HepG2 (cell line): ENCODE data around the gene SMIM13. TPM values are rescaled to one million over a fixed set of nuclear protein-coding genes. Genes with fewer than 3 reads are reported as not detected.

Experiments used
- ATAC-seq: fragments of 200-7000 bp; cut with Tn5 transposase; 3 replicates; pipeline ENCODE4 v1.9.1; 2020; ENCODE audit warnings: mild to moderate bottlenecking, moderate library complexity
- BruUV-seq: library from RNA; stranded (reverse); fragments of 400-500 nt; replicated peaks from 2 replicates; lab custom pipeline; 2021; lab: Mats Ljungman, UMichigan
- CTCF ChIA-PET: fragments of 300-600 bp; formaldehyde crosslinking; extraction: SDS; loops from one replicate; lab custom pipeline; 2021; ENCODE audit warnings: low total read pairs, inconsistent platforms, low intra/inter-chr PET ratio; lab: Yijun Ruan, JAX
- POLR2A ChIA-PET: fragments of 350-600 bp; sonication (Branson Sonifier 250); formaldehyde crosslinking; loops from one replicate; lab custom pipeline; 2020; ENCODE audit warnings: antibody characterized with exemption, inconsistent platforms; lab: Yijun Ruan, JAX
- DNase-seq: peaks from one replicate; pipeline ENCODE4 v3.0.0-alpha.2; 2015; ENCODE audit warnings: low spot score
- FAIRE-seq: peaks from 3 replicates; lab custom pipeline; 2011; peaks lifted over from hg19 to GRCh38; lab: Jason Lieb, UNC
- H2AFZ ChIP-seq: one replicate; pipeline ENCODE4 v1.6.1; 2011; ENCODE audit warnings: low read length, inconsistent platforms
- H3K27ac ChIP-seq: fragments of 300-600 bp; 3 replicates; pipeline ENCODE4 v1.8.0; 2011; ENCODE audit warnings: mixed run types, mild to moderate bottlenecking, mixed read lengths, low read length, inconsistent platforms; ENCODE audit not compliant: insufficient read depth; ENCODE audit errors: extremely low read length
- H3K27me3 ChIP-seq, 2 experiments: fragments of 200-600 bp in 1 of 2; 2 replicates in 1 of 2; 3 replicates in 1 of 2; pipeline versions ENCODE4 v1.6.0 to v1.8.0; 2011; ENCODE audit warnings: low read length in 2 of 2, mild to moderate bottlenecking in 2 of 2, moderate library complexity in 2 of 2, inconsistent platforms in 1 of 2; ENCODE audit not compliant: insufficient read depth in 2 of 2, control insufficient read depth in 1 of 2
- H3K36me3 ChIP-seq, 2 experiments: fragments of 200-600 bp in 1 of 2; replicated peaks in 1 of 2; 2 replicates in 1 of 2; 3 replicates in 1 of 2; pipeline versions ENCODE4 v1.5.1 to v1.8.0; 2011; ENCODE audit warnings: low read length in 2 of 2, inconsistent platforms in 1 of 2; ENCODE audit not compliant: insufficient read depth in 2 of 2, control insufficient read depth in 1 of 2
- H3K4me1 ChIP-seq: 2 replicates; pipeline ENCODE4 v1.5.1; 2012; ENCODE audit warnings: low read length, inconsistent platforms; ENCODE audit not compliant: insufficient read depth
- H3K4me2 ChIP-seq: 2 replicates; pipeline ENCODE4 v1.6.0; 2011; ENCODE audit warnings: low read depth, low read length, inconsistent platforms
- H3K4me3 ChIP-seq, 3 experiments: fragments of 200-600 bp in 1 of 3; sonication (generic), shearing (Covaris generic) in 1 of 3; replicated peaks in 1 of 3; 2 replicates each; pipeline ENCODE4 v1.5.1; 2011 to 2016; ENCODE audit warnings: low read length in 3 of 3, inconsistent platforms in 2 of 3, low read depth in 2 of 3, mild to moderate bottlenecking in 2 of 3, control low read depth in 1 of 3, mixed read lengths in 1 of 3; ENCODE audit not compliant: insufficient read depth in 1 of 3
- H3K79me2 ChIP-seq: one replicate; pipeline ENCODE4 v1.6.1; 2011; ENCODE audit warnings: low read length, inconsistent platforms; ENCODE audit not compliant: insufficient read depth
- H3K9ac ChIP-seq: 2 replicates; pipeline ENCODE4 v1.6.0; 2011; ENCODE audit warnings: mild to moderate bottlenecking, low read depth, low read length, inconsistent platforms; ENCODE audit not compliant: insufficient read depth
- H3K9me3 ChIP-seq: 2 replicates; pipeline ENCODE4 v1.5.1; 2012; ENCODE audit warnings: mild to moderate bottlenecking, low read length
- H4K20me1 ChIP-seq: 2 replicates; pipeline ENCODE4 v1.6.0; 2011; ENCODE audit warnings: inconsistent platforms, mild to moderate bottlenecking, low read length, moderate library complexity; ENCODE audit not compliant: insufficient read depth
- HDAC6 ChIP-seq: fragments of 200-600 bp; sonication (generic); IDR thresholded peaks from 2 replicates; pipeline ENCODE4 v1.7.0; 2017; ENCODE audit warnings: mild to moderate bottlenecking, antibody characterized with exemption, low read length, low read depth
- KLF11 ChIP-seq: IDR thresholded peaks from 2 replicates; pipeline ENCODE4 v1.6.1; 2016; ENCODE audit warnings: missing compliant biosample characterization
- MED8 ChIP-seq: sonication (generic); formaldehyde crosslinking; IDR thresholded peaks from 2 replicates; pipeline ENCODE4 v1.8.1; 2023; ENCODE audit warnings: mild to moderate bottlenecking, missing genetic modification reagents; ENCODE audit not compliant: insufficient replicate concordance
- ZNF143 ChIP-seq: sonication (generic); formaldehyde crosslinking; IDR thresholded peaks from 2 replicates; pipeline ENCODE4 v1.4.0; 2020; ENCODE audit warnings: missing genetic modification reagents
- ZNF468 ChIP-seq: sonication (generic); formaldehyde crosslinking; IDR thresholded peaks from 2 replicates; pipeline ENCODE4 v1.8.0; 2022; ENCODE audit warnings: mild to moderate bottlenecking, moderate library complexity, missing genetic modification reagents
- ZNF720 ChIP-seq: sonication (generic); formaldehyde crosslinking; IDR thresholded peaks from 2 replicates; pipeline ENCODE4 v1.4.0; 2020; ENCODE audit warnings: missing genetic modification reagents
- ZNF782 ChIP-seq: sonication (generic); formaldehyde crosslinking; IDR thresholded peaks from 2 replicates; pipeline ENCODE4 v1.4.0; 2020; ENCODE audit warnings: missing genetic modification reagents, mild to moderate bottlenecking, borderline replicate concordance
- WGBS: methylation state at CpG from one replicate; pipeline ENCODE4 v1.1.6; 2017; ENCODE audit warnings: low lambda C conversion rate; 5-methylcytosine and 5-hydroxymethylcytosine counted together
- in situ Hi-C: cut with HindIII; loops from 2 replicates; pipeline ENCODE4 v1.10.0; 2017; ENCODE audit warnings: low pct_unique_long_range_greater_than_20kb; ENCODE audit not compliant: extremely low pct_ligation_motif_present
- intact Hi-C: fragments of 100-400 bp; cut with micrococcal nuclease; formaldehyde crosslinking; loops from one replicate; pipeline ENCODE4 v1.10.0; 2022; ENCODE audit not compliant: unreplicated experiment
- polyA plus RNA-seq, 8 experiments: library from polyadenylated mRNA; depleted of rRNA in 3 of 8; stranded (reverse) in 7 of 8; unstranded in 1 of 8; fragments of >200 nt; fragmentation: Illumina TruSeq in 4 of 8; extraction: Trizol in 4 of 8; gene quantifications; 2 replicates each; pipeline versions ENCODE4 v1.2.1 to v1.2.3, GENCODE V29; 2011 to 2016; ENCODE audit warnings: low read depth in 4 of 8, missing spikeins in 1 of 8, mixed read lengths in 1 of 8; ENCODE audit not compliant: insufficient read depth in 1 of 8
- total RNA-seq, 5 experiments: library from RNA; depleted of rRNA; stranded (reverse); fragments of >200 nt; fragmentation: Illumina TruSeq; extraction: Trizol; gene quantifications; 2 replicates each; pipeline ENCODE4 v1.2.3, GENCODE V29; 2016; ENCODE audit warnings: low read depth in 1 of 5
- TF ChIP-seq, protein P1 (sequence below): sonication (generic); formaldehyde crosslinking; conservative IDR thresholded peaks from 2 replicates; pipeline ENCODE4 v1.8.0; 2022; ENCODE audit warnings: mild to moderate bottlenecking, moderate library complexity, missing genetic modification reagents
- TF ChIP-seq, protein P2 (sequence below): IDR thresholded peaks from 2 replicates; pipeline ENCODE4 v1.6.1; 2018; ENCODE audit warnings: missing genetic modification reagents
- TF ChIP-seq, protein P3 (sequence below): sonication (generic); formaldehyde crosslinking; IDR thresholded peaks from 2 replicates; pipeline ENCODE4 v1.5.0; 2020; ENCODE audit warnings: mild to moderate bottlenecking, missing genetic modification reagents
- TF ChIP-seq, protein P4 (sequence below): sonication (generic); formaldehyde crosslinking; IDR thresholded peaks from 2 replicates; pipeline ENCODE4 v1.4.0; 2020; ENCODE audit warnings: missing genetic modification reagents
- TF ChIP-seq, protein P5 (sequence below): sonication (generic); formaldehyde crosslinking; IDR thresholded peaks from 2 replicates; pipeline ENCODE4 v1.4.0; 2020; ENCODE audit warnings: mild to moderate bottlenecking, missing genetic modification reagents
- TF ChIP-seq, protein P6 (sequence below): sonication (generic); formaldehyde crosslinking; IDR thresholded peaks from 2 replicates; pipeline ENCODE4 v1.8.1; 2023; ENCODE audit warnings: mild to moderate bottlenecking, moderate library complexity, missing genetic modification reagents

The SMIM13 gene
- total and polyA plus RNA-seq, 2 of the 13 experiments (the other 11 are each of a cell fraction or from before 2014, with no cell fraction given), result 2.7 to 10.2 TPM

DNA sequence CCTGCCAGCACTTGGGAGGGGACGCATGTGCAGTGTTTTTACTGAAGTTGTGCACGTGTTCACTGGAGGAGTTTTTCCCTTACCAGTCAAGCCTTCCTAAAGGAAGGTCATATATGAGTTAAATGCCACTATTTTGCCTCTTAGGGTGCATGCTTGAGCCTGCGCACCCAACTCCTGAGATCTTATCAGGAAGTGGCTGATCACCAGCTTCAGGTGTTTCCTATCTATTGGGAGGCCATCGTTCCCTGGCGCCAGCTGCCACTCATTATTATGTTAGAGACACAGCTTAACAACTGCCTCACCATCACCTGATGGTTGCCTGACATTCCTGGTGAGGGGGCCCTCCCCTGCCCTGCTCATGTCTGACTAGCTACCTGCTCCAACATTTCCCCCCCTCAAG, 9.4 kb downstream of the SMIM13 start:
- intact Hi-C loops, result no loop called here
- DNase-seq (no peak), ATAC-seq (no peak), FAIRE-seq (no peak)
- POLR2A ChIA-PET, result no interaction called here
- in situ Hi-C loops, result no loop called here
- Histone ChIP-seq H3K4me2 (no peak overlapping the region), H3K9me3 (no peaks in the 10 kb centered on the region), H3K36me3 (no peaks in the 10 kb centered on the region; a peak in 2 of 5 replicates), H2AFZ (no peak overlapping the region), H3K4me1 (peaks cover 11% of the 10 kb centered on the region), H4K20me1 (peaks cover 5% of the 10 kb centered on the region; the same call in 1 of the 2 replicates), H3K9ac (no peak overlapping the region), H3K27ac (no peak overlapping the region), H3K79me2 (peaks cover 98% of the 10 kb centered on the region), H3K4me3 (no peak overlapping the region), H3K27me3 (no peaks in the 10 kb centered on the region)
- no TSS peak for BruUV-seq
- 81% methylated on average over 5 of the region's 5 CpGs for WGBS
- CTCF ChIA-PET, result no interaction called here
- TF ChIP-seq HDAC6, result no peak
- TF ChIP-seq, protein P1, sequence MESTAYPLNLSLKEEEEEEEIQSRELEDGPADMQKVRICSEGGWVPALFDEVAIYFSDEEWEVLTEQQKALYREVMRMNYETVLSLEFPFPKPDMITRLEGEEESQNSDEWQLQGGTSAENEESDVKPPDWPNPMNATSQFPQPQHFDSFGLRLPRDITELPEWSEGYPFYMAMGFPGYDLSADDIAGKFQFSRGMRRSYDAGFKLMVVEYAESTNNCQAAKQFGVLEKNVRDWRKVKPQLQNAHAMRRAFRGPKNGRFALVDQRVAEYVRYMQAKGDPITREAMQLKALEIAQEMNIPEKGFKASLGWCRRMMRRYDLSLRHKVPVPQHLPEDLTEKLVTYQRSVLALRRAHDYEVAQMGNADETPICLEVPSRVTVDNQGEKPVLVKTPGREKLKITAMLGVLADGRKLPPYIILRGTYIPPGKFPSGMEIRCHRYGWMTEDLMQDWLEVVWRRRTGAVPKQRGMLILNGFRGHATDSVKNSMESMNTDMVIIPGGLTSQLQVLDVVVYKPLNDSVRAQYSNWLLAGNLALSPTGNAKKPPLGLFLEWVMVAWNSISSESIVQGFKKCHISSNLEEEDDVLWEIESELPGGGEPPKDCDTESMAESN (CRISPR knock-in tag), result no peak
- TF ChIP-seq ZNF143, result no peak
- TF ChIP-seq, protein P2, sequence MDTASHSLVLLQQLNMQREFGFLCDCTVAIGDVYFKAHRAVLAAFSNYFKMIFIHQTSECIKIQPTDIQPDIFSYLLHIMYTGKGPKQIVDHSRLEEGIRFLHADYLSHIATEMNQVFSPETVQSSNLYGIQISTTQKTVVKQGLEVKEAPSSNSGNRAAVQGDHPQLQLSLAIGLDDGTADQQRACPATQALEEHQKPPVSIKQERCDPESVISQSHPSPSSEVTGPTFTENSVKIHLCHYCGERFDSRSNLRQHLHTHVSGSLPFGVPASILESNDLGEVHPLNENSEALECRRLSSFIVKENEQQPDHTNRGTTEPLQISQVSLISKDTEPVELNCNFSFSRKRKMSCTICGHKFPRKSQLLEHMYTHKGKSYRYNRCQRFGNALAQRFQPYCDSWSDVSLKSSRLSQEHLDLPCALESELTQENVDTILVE, result no peak
- no peak for TF ChIP-seq KLF11
- no peak for TF ChIP-seq ZNF782 (CRISPR knock-in tag)
- TF ChIP-seq, protein P3, sequence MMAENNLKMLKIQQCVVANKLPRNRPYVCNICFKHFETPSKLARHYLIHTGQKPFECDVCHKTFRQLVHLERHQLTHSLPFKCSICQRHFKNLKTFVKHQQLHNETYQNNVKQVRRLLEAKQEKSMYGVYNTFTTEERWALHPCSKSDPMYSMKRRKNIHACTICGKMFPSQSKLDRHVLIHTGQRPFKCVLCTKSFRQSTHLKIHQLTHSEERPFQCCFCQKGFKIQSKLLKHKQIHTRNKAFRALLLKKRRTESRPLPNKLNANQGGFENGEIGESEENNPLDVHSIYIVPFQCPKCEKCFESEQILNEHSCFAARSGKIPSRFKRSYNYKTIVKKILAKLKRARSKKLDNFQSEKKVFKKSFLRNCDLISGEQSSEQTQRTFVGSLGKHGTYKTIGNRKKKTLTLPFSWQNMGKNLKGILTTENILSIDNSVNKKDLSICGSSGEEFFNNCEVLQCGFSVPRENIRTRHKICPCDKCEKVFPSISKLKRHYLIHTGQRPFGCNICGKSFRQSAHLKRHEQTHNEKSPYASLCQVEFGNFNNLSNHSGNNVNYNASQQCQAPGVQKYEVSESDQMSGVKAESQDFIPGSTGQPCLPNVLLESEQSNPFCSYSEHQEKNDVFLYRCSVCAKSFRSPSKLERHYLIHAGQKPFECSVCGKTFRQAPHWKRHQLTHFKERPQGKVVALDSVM (CRISPR knock-in tag), result no peak
- no peak for TF ChIP-seq ZNF468
- TF ChIP-seq, protein P4, sequence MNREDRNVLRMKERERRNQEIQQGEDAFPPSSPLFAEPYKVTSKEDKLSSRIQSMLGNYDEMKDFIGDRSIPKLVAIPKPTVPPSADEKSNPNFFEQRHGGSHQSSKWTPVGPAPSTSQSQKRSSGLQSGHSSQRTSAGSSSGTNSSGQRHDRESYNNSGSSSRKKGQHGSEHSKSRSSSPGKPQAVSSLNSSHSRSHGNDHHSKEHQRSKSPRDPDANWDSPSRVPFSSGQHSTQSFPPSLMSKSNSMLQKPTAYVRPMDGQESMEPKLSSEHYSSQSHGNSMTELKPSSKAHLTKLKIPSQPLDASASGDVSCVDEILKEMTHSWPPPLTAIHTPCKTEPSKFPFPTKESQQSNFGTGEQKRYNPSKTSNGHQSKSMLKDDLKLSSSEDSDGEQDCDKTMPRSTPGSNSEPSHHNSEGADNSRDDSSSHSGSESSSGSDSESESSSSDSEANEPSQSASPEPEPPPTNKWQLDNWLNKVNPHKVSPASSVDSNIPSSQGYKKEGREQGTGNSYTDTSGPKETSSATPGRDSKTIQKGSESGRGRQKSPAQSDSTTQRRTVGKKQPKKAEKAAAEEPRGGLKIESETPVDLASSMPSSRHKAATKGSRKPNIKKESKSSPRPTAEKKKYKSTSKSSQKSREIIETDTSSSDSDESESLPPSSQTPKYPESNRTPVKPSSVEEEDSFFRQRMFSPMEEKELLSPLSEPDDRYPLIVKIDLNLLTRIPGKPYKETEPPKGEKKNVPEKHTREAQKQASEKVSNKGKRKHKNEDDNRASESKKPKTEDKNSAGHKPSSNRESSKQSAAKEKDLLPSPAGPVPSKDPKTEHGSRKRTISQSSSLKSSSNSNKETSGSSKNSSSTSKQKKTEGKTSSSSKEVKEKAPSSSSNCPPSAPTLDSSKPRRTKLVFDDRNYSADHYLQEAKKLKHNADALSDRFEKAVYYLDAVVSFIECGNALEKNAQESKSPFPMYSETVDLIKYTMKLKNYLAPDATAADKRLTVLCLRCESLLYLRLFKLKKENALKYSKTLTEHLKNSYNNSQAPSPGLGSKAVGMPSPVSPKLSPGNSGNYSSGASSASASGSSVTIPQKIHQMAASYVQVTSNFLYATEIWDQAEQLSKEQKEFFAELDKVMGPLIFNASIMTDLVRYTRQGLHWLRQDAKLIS (CRISPR knock-in tag), result no peak
- TF ChIP-seq MED8 (CRISPR knock-in tag), result no peak
- no peak for TF ChIP-seq ZNF720 (CRISPR knock-in tag)
- TF ChIP-seq, protein P5, sequence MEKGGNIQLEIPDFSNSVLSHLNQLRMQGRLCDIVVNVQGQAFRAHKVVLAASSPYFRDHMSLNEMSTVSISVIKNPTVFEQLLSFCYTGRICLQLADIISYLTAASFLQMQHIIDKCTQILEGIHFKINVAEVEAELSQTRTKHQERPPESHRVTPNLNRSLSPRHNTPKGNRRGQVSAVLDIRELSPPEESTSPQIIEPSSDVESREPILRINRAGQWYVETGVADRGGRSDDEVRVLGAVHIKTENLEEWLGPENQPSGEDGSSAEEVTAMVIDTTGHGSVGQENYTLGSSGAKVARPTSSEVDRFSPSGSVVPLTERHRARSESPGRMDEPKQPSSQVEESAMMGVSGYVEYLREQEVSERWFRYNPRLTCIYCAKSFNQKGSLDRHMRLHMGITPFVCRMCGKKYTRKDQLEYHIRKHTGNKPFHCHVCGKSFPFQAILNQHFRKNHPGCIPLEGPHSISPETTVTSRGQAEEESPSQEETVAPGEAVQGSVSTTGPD (CRISPR knock-in tag), result no peak
- TF ChIP-seq, protein P6, sequence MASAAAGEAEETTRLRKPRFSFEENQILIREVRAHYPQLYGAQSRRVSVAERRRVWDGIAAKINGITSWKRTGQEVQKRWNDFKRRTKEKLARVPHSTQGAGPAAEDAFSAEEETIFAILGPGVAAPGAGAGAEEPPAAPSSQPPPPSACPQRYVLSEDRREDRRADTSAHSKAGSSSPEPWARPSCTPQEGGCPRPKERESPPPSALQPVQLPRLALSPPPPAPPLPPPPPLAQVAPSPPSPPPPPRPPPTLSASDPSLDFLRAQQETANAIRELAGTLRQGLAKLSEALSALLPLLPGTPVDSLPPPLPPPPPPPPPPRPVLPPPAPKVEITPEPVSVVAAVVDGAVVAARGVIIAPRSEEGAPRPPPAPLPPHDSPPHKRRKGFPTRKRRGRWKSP (CRISPR knock-in tag), result no peak
